Subcutaneous abdominal adipose tissue (tissue), 5 donors: ENCODE results near the gene DLG5.

ENCODE experiments used
- H3K27ac ChIP-seq: one replicate; pipeline ENCODE4 v1.7.0; 2013; ENCODE audit warnings: low read depth, mild to moderate bottlenecking, inconsistent platforms, low read length, moderate library complexity
- H3K27me3 ChIP-seq, 5 donors: one replicate each; pipeline ENCODE4 v1.7.0; 2013; ENCODE audit warnings: low read length in 5 of 5, inconsistent platforms in 1 of 5; ENCODE audit not compliant: control insufficient read depth in 5 of 5, insufficient read depth in 4 of 5
- H3K36me3 ChIP-seq, 5 donors: one replicate each; pipeline ENCODE4 v1.7.0; 2013; ENCODE audit warnings: low read length in 5 of 5; ENCODE audit not compliant: control insufficient read depth in 5 of 5, insufficient read depth in 5 of 5
- H3K4me1 ChIP-seq, 5 donors: one replicate each; pipeline ENCODE4 v1.7.0; 2013; ENCODE audit warnings: low read length in 5 of 5, mild to moderate bottlenecking in 3 of 5, moderate library complexity in 1 of 5; ENCODE audit not compliant: control insufficient read depth in 5 of 5, insufficient read depth in 5 of 5
- H3K4me3 ChIP-seq, 5 donors: one replicate each; pipeline ENCODE4 v1.7.0; 2013; ENCODE audit warnings: low read length in 5 of 5, low read depth in 1 of 5
- H3K9ac ChIP-seq, 5 donors: one replicate each; pipeline ENCODE4 v1.7.0; 2013; ENCODE audit warnings: low read length in 5 of 5, mild to moderate bottlenecking in 4 of 5, moderate library complexity in 3 of 5
- H3K9me3 ChIP-seq, 5 donors: one replicate each; pipeline ENCODE4 v1.7.0; 2013; ENCODE audit warnings: low read length in 5 of 5; ENCODE audit not compliant: control insufficient read depth in 5 of 5
- donor health status: healthy.
- donor health status: healthy.
- donor health status: healthy.
- donor health status: healthy.
- donor health status: healthy.

The DLG5 gene

GRCh38 chr10:77967611-77968022 lies 41.1 kb upstream of the DLG5 start:
- peaks cover 0 to 3% (median 0%) of the 10 kb centered on the region in 5 donors for H3K9me3 ChIP-seq
- H3K27ac ChIP-seq = no peak overlapping the region
- no peaks in the 10 kb centered on the region for H3K36me3 ChIP-seq
- peaks cover 3 to 15% (median 11%) of the 10 kb centered on the region in 5 donors for H3K4me1 ChIP-seq
- H3K4me3 ChIP-seq = no peak overlapping the region
- H3K27me3 ChIP-seq = peaks cover 0 to 3% (median 0%) of the 10 kb centered on the region in 5 donors
- H3K9ac ChIP-seq = no peak overlapping the region

GRCh38 chr10:77965294-77965693 lies 38.7 kb upstream of the DLG5 start:
- H3K4me3 ChIP-seq = no peak overlapping the region
- peaks cover 0 to 3% (median 0%) of the 10 kb centered on the region in 5 donors for H3K9me3 ChIP-seq
- no peak overlapping the region for H3K9ac ChIP-seq
- peaks cover 0 to 3% (median 0%) of the 10 kb centered on the region in 5 donors for H3K27me3 ChIP-seq
- peaks cover 0 to 4% (median 0%) of the 10 kb centered on the region in 5 donors for H3K4me1 ChIP-seq
- no peak overlapping the region for H3K27ac ChIP-seq
- H3K36me3 ChIP-seq = no peaks in the 10 kb centered on the region

- peaks cover 0 to 3% (median 0%) of the 10 kb centered on the region in 5 donors for H3K27me3 ChIP-seq
- peaks cover 0 to 4% (median 0%) of the 10 kb centered on the region in 5 donors for H3K4me1 ChIP-seq
- no peak overlapping the region for H3K27ac ChIP-seq
- H3K36me3 ChIP-seq = no peaks in the 10 kb centered on the region
- no peak overlapping the region for H3K4me3 ChIP-seq
- H3K9me3 ChIP-seq = peaks cover 0 to 3% (median 0%) of the 10 kb centered on the region in 5 donors
- no peak overlapping the region for H3K9ac ChIP-seq
These were observed 38.3 kb upstream of the DLG5 start for GRCh38 chr10:77964811-77965210.

- H3K27me3 ChIP-seq = peaks cover 0 to 3% (median 0%) of the 10 kb centered on the region in 5 donors
- H3K9me3 ChIP-seq = peaks cover 0 to 3% (median 0%) of the 10 kb centered on the region in 5 donors
- no peak overlapping the region for H3K27ac ChIP-seq
- H3K4me1 ChIP-seq = peaks cover 0 to under 1% (median 0%) of the 10 kb centered on the region in 5 donors
- no peaks in the 10 kb centered on the region for H3K36me3 ChIP-seq
- no peak overlapping the region for H3K9ac ChIP-seq
- H3K4me3 ChIP-seq = no peak overlapping the region
These were observed 37.3 kb upstream of the DLG5 start for GRCh38 chr10:77963901-77964300.

- Histone ChIP-seq H3K36me3 (no peaks in the 10 kb centered on the region), H3K27me3 (peaks cover 0 to 3% (median 0%) of the 10 kb centered on the region in 5 donors), H3K9me3 (peaks cover 0 to 3% (median 0%) of the 10 kb centered on the region in 5 donors), H3K4me3 (no peak overlapping the region), H3K9ac (no peak overlapping the region), H3K4me1 (no peaks in the 10 kb centered on the region), H3K27ac (no peak overlapping the region)
These were observed 36.0 kb upstream of the DLG5 start for GRCh38 chr10:77962350-77963146.

- H3K9ac ChIP-seq = no peak overlapping the region
- H3K4me3 ChIP-seq = no peak overlapping the region
These were observed 35.1 kb upstream of the DLG5 start for GRCh38 chr10:77961668-77962067.

GRCh38 chr10:77960829-77961329 lies 34.3 kb upstream of the DLG5 start:
- H3K27me3 ChIP-seq = peaks cover 0 to 3% (median 0%) of the 10 kb centered on the region in 5 donors
- H3K4me3 ChIP-seq = no peak overlapping the region
- no peak overlapping the region for H3K27ac ChIP-seq
- no peaks in the 10 kb centered on the region for H3K4me1 ChIP-seq
- no peaks in the 10 kb centered on the region for H3K36me3 ChIP-seq
- no peak overlapping the region for H3K9ac ChIP-seq
- peaks cover 0 to 3% (median 0%) of the 10 kb centered on the region in 5 donors for H3K9me3 ChIP-seq

More at GRCh38 chr10:77961668-77962067, 35.1 kb upstream of the DLG5 start:
- Histone ChIP-seq H3K27me3 (peaks cover 0 to 3% (median 0%) of the 10 kb centered on the region in 5 donors), H3K9me3 (peaks cover 0 to 3% (median 0%) of the 10 kb centered on the region in 5 donors), H3K4me1 (no peaks in the 10 kb centered on the region), H3K36me3 (no peaks in the 10 kb centered on the region), H3K27ac (no peak overlapping the region)

GRCh38 chr10:77959887-77960455 lies 33.4 kb upstream of the DLG5 start:
- Histone ChIP-seq H3K4me1 (no peaks in the 10 kb centered on the region), H3K27me3 (no peaks in the 10 kb centered on the region), H3K4me3 (no peak overlapping the region), H3K36me3 (no peaks in the 10 kb centered on the region), H3K9me3 (peaks cover 0 to 3% (median 0%) of the 10 kb centered on the region in 5 donors), H3K9ac (no peak overlapping the region), H3K27ac (no peak overlapping the region)

- no peaks in the 10 kb centered on the region for H3K27me3 ChIP-seq
- H3K27ac ChIP-seq = no peak overlapping the region
- H3K4me3 ChIP-seq = no peak overlapping the region
- no peak overlapping the region for H3K9ac ChIP-seq
- H3K36me3 ChIP-seq = no peaks in the 10 kb centered on the region
- H3K4me1 ChIP-seq = no peaks in the 10 kb centered on the region
- H3K9me3 ChIP-seq = peaks cover 0 to 3% (median 0%) of the 10 kb centered on the region in 5 donors
These were observed 32.8 kb upstream of the DLG5 start for GRCh38 chr10:77959384-77959783.

- no peak overlapping the region for H3K4me3 ChIP-seq
- H3K27me3 ChIP-seq = peaks cover 0 to 2% (median 0%) of the 10 kb centered on the region in 5 donors
- peaks cover 0 to 25% (median 17%) of the 10 kb centered on the region in 5 donors for H3K9me3 ChIP-seq
- H3K27ac ChIP-seq = no peak overlapping the region
- no peaks in the 10 kb centered on the region for H3K4me1 ChIP-seq
- no peaks in the 10 kb centered on the region for H3K36me3 ChIP-seq
- H3K9ac ChIP-seq = no peak overlapping the region
These were observed 28.6 kb upstream of the DLG5 start for GRCh38 chr10:77955136-77955535.
